ENCODE data around the gene TLX2. TPM values are rescaled to one million over a fixed set of nuclear protein-coding genes. Genes with fewer than 3 reads are reported as not detected.

Gene TLX2
- total and polyA plus RNA-seq, 2 donors (not counting 3 experiments of a cell fraction or from before 2014, with no cell fraction given) = not detected

DNA sequence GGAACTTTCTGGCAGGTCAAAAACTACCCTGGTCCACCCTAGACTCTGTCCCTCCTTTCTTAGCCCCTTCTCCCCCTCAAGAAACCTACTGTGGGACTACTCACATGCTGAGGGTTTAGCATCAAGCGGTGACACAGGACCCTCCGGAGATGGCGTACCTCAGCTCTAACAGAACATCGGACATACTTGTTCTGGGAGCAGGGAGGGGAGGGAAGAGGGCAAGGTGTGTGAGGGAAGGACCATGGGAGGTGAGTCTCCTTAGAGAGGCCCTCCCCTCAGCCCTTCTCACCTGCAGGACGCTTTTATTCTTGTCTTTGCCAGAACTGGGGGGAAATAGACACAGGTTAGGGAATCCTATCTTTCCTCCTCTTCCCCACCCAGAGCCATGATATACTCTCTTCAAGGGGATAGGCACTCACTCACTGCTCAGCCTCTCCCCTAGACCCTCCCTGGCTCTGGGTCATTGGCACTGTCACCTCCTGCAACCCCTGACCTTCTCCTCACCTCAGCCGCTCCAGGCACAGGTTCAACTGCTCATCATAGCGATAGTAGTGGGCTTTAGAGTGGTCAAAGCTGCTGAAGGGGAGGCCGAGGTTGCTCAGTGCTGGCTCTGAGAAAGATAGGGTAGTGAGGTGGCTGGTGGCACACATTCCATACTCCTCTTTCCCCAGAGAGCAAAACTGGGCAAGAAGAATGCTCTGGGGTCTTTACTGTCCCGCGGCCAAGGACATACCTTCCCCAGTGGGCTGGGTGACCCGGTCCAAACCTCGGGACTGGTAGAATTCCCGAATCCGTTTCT is 8.6 kb upstream of the TLX2 start:
- no TSS peak for BruUV-seq (replicated peaks)
- peaks cover 0 to 4% of the 10 kb centered on the region in 2 experiments for H3K36me3 ChIP-seq (ENCODE audit: control insufficient read depth in 2 of 2, extremely low read depth in 1 of 2, insufficient read depth in 2 of 2, low read length in 2 of 2)
- DNase-seq (ENCODE audit: low read depth, low spot score) = no peak
- FAIRE-seq = no peak
- no peak overlapping the region for H3K4me2 ChIP-seq (ENCODE audit: insufficient read depth, low read length)
- H3K79me2 ChIP-seq (ENCODE audit: control insufficient read depth, insufficient read depth, low read length) = peaks cover 4% of the 10 kb centered on the region
- no peaks in the 10 kb centered on the region for H3K9me1 ChIP-seq (replicated peaks; ENCODE audit: control insufficient read depth, extremely low read depth, insufficient read depth, low read length)
- H2AFZ ChIP-seq (ENCODE audit: low read depth, low read length) = no peak overlapping the region
- H3K27me3 ChIP-seq (ENCODE audit: control insufficient read depth in 2 of 2, insufficient read depth in 2 of 2, low read length in 2 of 2) = peaks cover 15 to 26% of the 10 kb centered on the region in 2 experiments
- ChIA-PET POLR2A (interaction anchor here (0.6 kb wide), 1 partner anchor 48 kb away, joined by 4 read pairs; no protein-coding TSS in a partner anchor), CTCF (interaction anchor here (1.9 kb wide), 1 partner anchor 26 kb away, joined by 6 read pairs; no protein-coding TSS in a partner anchor)
- H3K4me1 ChIP-seq (ENCODE audit: control insufficient read depth, extremely low read depth, insufficient read depth, low read length) = peaks cover 29% of the 10 kb centered on the region
- intact Hi-C loops (cut with micrococcal nuclease) (loop anchor here (2.0 kb wide), 1 partner anchor 49 kb away; the partner anchor contains the start of gene DOK1), dilution Hi-C loops (cut with MboI; ENCODE audit: extremely low pct_ligation_motif_present, low sequenced_read_pairs) (no loop called here)
- no peak overlapping the region for H3K9ac ChIP-seq (replicated peaks; ENCODE audit: extremely low read depth, insufficient read depth, low read length)
- H3K27ac ChIP-seq (ENCODE audit: insufficient read depth, low read depth, low read length) = no peak overlapping the region
- no peaks in the 10 kb centered on the region for H4K20me1 ChIP-seq (replicated peaks; ENCODE audit: control insufficient read depth, extremely low read depth, insufficient read depth, low read length)
- no peaks in the 10 kb centered on the region for H3K9me3 ChIP-seq (replicated peaks; ENCODE audit: control insufficient read depth, insufficient read depth, low read length)
- no peak overlapping the region for H3K4me3 ChIP-seq (replicated peaks in 1 of 3; ENCODE audit: insufficient read depth in 1 of 3, low read depth in 1 of 3, low read length in 3 of 3)
- TF ChIP-seq MYC (IDR thresholded peaks at IDR 0.05; ENCODE audit: low read depth, low read length) (no peak), JUN (IDR thresholded peaks at IDR 0.05; ENCODE audit: borderline replicate concordance, insufficient read depth, insufficient read length, low read depth) (no peak), POLR2A (IDR thresholded peaks at IDR 0.05; ENCODE audit: low read depth, low read length) (no peak), POLR2AphosphoS5 (IDR thresholded peaks at IDR 0.05; ENCODE audit: insufficient read depth, low read depth, low read length) (no peak), FOS (IDR thresholded peaks at IDR 0.05; ENCODE audit: borderline replicate concordance, insufficient read depth, low read length) (no peak), EZH2 (IDR thresholded peaks at IDR 0.05; ENCODE audit: borderline replicate concordance, low read depth, low read length, severe bottlenecking) (no peak), GATA2 (IDR thresholded peaks at IDR 0.05; ENCODE audit: insufficient read depth, insufficient read length, low read depth, low read length) (no peak)
- TF ChIP-seq, protein P1, sequence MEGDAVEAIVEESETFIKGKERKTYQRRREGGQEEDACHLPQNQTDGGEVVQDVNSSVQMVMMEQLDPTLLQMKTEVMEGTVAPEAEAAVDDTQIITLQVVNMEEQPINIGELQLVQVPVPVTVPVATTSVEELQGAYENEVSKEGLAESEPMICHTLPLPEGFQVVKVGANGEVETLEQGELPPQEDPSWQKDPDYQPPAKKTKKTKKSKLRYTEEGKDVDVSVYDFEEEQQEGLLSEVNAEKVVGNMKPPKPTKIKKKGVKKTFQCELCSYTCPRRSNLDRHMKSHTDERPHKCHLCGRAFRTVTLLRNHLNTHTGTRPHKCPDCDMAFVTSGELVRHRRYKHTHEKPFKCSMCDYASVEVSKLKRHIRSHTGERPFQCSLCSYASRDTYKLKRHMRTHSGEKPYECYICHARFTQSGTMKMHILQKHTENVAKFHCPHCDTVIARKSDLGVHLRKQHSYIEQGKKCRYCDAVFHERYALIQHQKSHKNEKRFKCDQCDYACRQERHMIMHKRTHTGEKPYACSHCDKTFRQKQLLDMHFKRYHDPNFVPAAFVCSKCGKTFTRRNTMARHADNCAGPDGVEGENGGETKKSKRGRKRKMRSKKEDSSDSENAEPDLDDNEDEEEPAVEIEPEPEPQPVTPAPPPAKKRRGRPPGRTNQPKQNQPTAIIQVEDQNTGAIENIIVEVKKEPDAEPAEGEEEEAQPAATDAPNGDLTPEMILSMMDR (IDR thresholded peaks at IDR 0.05; ENCODE audit: extremely low read depth in 1 of 2, insufficient read depth in 1 of 2, low read depth in 1 of 2, low read length in 2 of 2) = no peak
- TF ChIP-seq, protein P2, sequence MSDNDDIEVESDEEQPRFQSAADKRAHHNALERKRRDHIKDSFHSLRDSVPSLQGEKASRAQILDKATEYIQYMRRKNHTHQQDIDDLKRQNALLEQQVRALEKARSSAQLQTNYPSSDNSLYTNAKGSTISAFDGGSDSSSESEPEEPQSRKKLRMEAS (IDR thresholded peaks at IDR 0.05; ENCODE audit: insufficient read depth, insufficient read length) = no peak
